GM12878 (cell line): Measurements from ENCODE around the gene YWHAG. TPM values are rescaled to one million over a fixed set of nuclear protein-coding genes. Genes with fewer than 3 reads are reported as not detected.
A peak's percentile ranks its signal among the peaks of the same experiment; 100 is the strongest.
"Not testable (repeated sequence)": the region's sequence is repeated elsewhere in the genome, so short reads cannot be mapped to it uniquely, and the experiment has no call there.

ENCODE experiments used
- ATAC-seq: fragments of 200-7000 bp; cut with Tn5 transposase; 3 replicates; pipeline ENCODE4 v1.9.1; 2020; ENCODE audit warnings: mild to moderate bottlenecking, moderate library complexity
- BruUV-seq: library from RNA; stranded (reverse); fragments of 400-500 nt; replicated peaks from 2 replicates; lab custom pipeline; 2021; lab: Mats Ljungman, UMichigan
- CTCF ChIA-PET: fragments of 300-600 bp; sonication (Branson Sonifier 250); formaldehyde crosslinking; extraction: SDS; loops from one replicate; lab custom pipeline; 2021; ENCODE audit warnings: inconsistent platforms; lab: Yijun Ruan, JAX
- POLR2A ChIA-PET: fragments of 350-600 bp; formaldehyde crosslinking; extraction: SDS; loops from one replicate; lab custom pipeline; 2021; ENCODE audit warnings: inconsistent platforms; lab: Charles Lee
- RAD21 ChIA-PET: fragments of 300-600 bp; sonication (Branson Sonifier 250); formaldehyde crosslinking; loops from one replicate; lab custom pipeline; 2023; ENCODE audit warnings: antibody characterized with exemption; ENCODE audit not compliant: unreplicated experiment; lab: Charles Lee
- SMC1A ChIA-PET: fragments of 300-600 bp; sonication (Branson Sonifier 250); formaldehyde crosslinking; loops from one replicate; lab custom pipeline; 2023; ENCODE audit not compliant: unreplicated experiment, uncharacterized antibody; lab: Charles Lee
- DNase-seq: peaks from one replicate; pipeline ENCODE4 v3.0.0-alpha.2; 2011; ENCODE audit warnings: low read depth, low spot score
- FAIRE-seq: peaks from 3 replicates; lab custom pipeline; 2011; peaks lifted over from hg19 to GRCh38; lab: Jason Lieb, UNC
- H2AFZ ChIP-seq: 2 replicates; pipeline ENCODE4 v1.6.0; 2011; ENCODE audit warnings: low read depth, low read length, control low read depth; ENCODE audit not compliant: control insufficient read depth
- H3K27ac ChIP-seq: 2 replicates; pipeline ENCODE4 v1.5.1; 2011; ENCODE audit warnings: control low read depth; ENCODE audit not compliant: control insufficient read depth, insufficient read depth
- H3K27me3 ChIP-seq, 2 experiments: replicated peaks in 1 of 2; 2 replicates each; pipeline versions ENCODE4 v1.6.0 to v1.6.1; 2011; ENCODE audit warnings: low read length in 1 of 2; ENCODE audit not compliant: control insufficient read depth in 2 of 2, insufficient read depth in 2 of 2
- H3K36me3 ChIP-seq, 2 experiments: 2 replicates each; pipeline ENCODE4 v1.5.1; 2011; ENCODE audit warnings: low read length in 1 of 2; ENCODE audit not compliant: control insufficient read depth in 2 of 2, insufficient read depth in 2 of 2
- H3K4me1 ChIP-seq: 2 replicates; pipeline ENCODE4 v1.6.1; 2011; ENCODE audit warnings: mild to moderate bottlenecking, low read length, moderate library complexity, mixed read lengths; ENCODE audit not compliant: control insufficient read depth, insufficient read depth
- H3K4me2 ChIP-seq: 2 replicates; pipeline ENCODE4 v1.6.0; 2011; ENCODE audit warnings: control low read depth; ENCODE audit not compliant: control insufficient read depth, insufficient read depth
- H3K4me3 ChIP-seq: fragments of 200-600 bp; sonication (generic); 2 replicates; pipeline ENCODE4 v1.5.1; 2016
- H3K79me2 ChIP-seq: 2 replicates; pipeline ENCODE4 v1.6.0; 2011; ENCODE audit warnings: low read length; ENCODE audit not compliant: control insufficient read depth, insufficient read depth
- H3K9ac ChIP-seq: 2 replicates; pipeline ENCODE4 v1.8.0; 2011; ENCODE audit warnings: low read length, control low read depth, mixed read lengths; ENCODE audit not compliant: control insufficient read depth, insufficient read depth
- H3K9me3 ChIP-seq: replicated peaks from 3 replicates; pipeline ENCODE4 v1.5.1; 2011; ENCODE audit warnings: mild to moderate bottlenecking, low read length; ENCODE audit not compliant: control insufficient read depth, insufficient read depth
- H4K20me1 ChIP-seq: 2 replicates; pipeline ENCODE4 v1.6.0; 2011; ENCODE audit not compliant: control insufficient read depth, insufficient read depth
- FOXK2 ChIP-seq: fragments of 450-650 bp; IDR thresholded peaks from 2 replicates; pipeline ENCODE4 v1.6.1; 2017; ENCODE audit warnings: mild to moderate bottlenecking, moderate library complexity
- NFYB ChIP-seq: IDR thresholded peaks from 2 replicates; pipeline ENCODE4 v1.6.1; 2011; ENCODE audit warnings: low read depth, mild to moderate bottlenecking, low read length, improper control_type of control experiment, moderate library complexity; ENCODE audit not compliant: insufficient read depth
- POLR2A ChIP-seq: IDR thresholded peaks from 2 replicates; pipeline ENCODE4 v1.6.1; 2011; ENCODE audit warnings: low read depth, mild to moderate bottlenecking, low read length
- POLR2AphosphoS2 ChIP-seq: IDR thresholded peaks from 2 replicates; pipeline ENCODE4 v1.6.1; 2011; ENCODE audit warnings: low read depth, mild to moderate bottlenecking, low read length, improper control_type of control experiment, moderate library complexity
- ZNF622 ChIP-seq: fragments of 450-650 bp; IDR thresholded peaks from 2 replicates; pipeline ENCODE4 v1.6.1; 2017; ENCODE audit warnings: mild to moderate bottlenecking, inconsistent platforms
- WGBS: methylation state at CpG from one replicate; pipeline ENCODE4 v1.1.6; 2016; ENCODE audit warnings: low lambda C conversion rate; ENCODE audit not compliant: insufficient replicate concordance, insufficient coverage; ENCODE audit errors: missing lambda C conversion rate; 5-methylcytosine and 5-hydroxymethylcytosine counted together
- in situ Hi-C: fragments of 300-500 bp; cut with MboI; formaldehyde crosslinking; loops from 9 replicates; pipeline ENCODE4 v1.14.3; 2018; ENCODE audit warnings: mixed read lengths
- intact Hi-C: fragments of 100-400 bp; cut with micrococcal nuclease; formaldehyde crosslinking; loops from one replicate; pipeline ENCODE4 v1.14.2; 2022; ENCODE audit not compliant: unreplicated experiment
- polyA plus RNA-seq, 11 experiments: library from polyadenylated mRNA; depleted of rRNA in 4 of 11; unstranded in 6 of 11; stranded (reverse) in 5 of 11; fragments of >200 nt; fragmentation: Nextera tagmentation in 4 of 11; fragmentation: Illumina TruSeq in 1 of 11; extraction: Ambion mirVana in 4 of 11; extraction: Trizol in 1 of 11; gene quantifications; 1 replicate in 1 of 11; 2 replicates in 10 of 11; pipeline versions ENCODE4 v1.2.1 to v1.2.3, GENCODE V29; 2011 to 2016; ENCODE audit warnings: inconsistent platforms in 2 of 11, missing spikeins in 2 of 11, low read depth in 1 of 11
- total RNA-seq, 4 experiments: library from RNA; depleted of rRNA in 3 of 4; stranded (reverse); fragments of >200 nt in 3 of 4; fragmentation: Illumina TruSeq in 1 of 4; extraction: Trizol in 1 of 4; gene quantifications; 2 replicates each; pipeline versions ENCODE4 v1.2.1 to v1.2.3, GENCODE V29; 2013 to 2021

The YWHAG gene
- total and polyA plus RNA-seq, 10 of the 15 experiments (the other 5 are each of a cell fraction or from before 2014, with no cell fraction given), result 20.2 to 157 (median 41.3) TPM

DNA sequence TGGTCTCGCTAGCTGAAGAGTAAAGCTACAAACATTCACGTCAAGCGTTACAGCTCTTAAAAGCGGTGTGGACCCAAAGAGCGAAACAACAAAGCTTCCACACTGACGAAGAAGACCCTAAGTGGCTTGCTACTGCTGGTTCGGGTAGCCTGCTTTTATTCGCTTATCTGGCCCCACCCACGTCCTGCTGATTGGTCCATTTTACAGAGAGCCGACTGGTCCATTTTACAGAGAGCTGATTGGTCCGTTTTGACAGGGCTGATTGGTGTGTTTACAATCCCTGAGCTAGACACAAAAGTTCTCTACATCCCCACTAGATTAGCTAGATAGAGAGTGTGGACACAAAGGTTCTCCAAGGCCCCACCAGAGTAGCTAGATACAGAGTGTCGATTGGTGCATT is 49.9 kb downstream of the YWHAG start:
- intact Hi-C loops, H3K79me2 ChIP-seq, ATAC-seq, H3K9me3 ChIP-seq, DNase-seq, H3K4me1 ChIP-seq, H3K36me3 ChIP-seq, FAIRE-seq, H2AFZ ChIP-seq, H3K4me3 ChIP-seq, H3K27ac ChIP-seq, H3K9ac ChIP-seq, in situ Hi-C loops, H3K27me3 ChIP-seq, BruUV-seq, H3K4me2 ChIP-seq, H4K20me1 ChIP-seq: not testable (repeated sequence)
- ChIA-PET SMC1A (interaction anchor here (1.1 kb wide), 1 partner anchor 10 kb away, joined by 5 read pairs; no protein-coding TSS in a partner anchor), POLR2A (interaction anchor here (0.8 kb wide), 1 partner anchor 13 kb away, joined by 3 read pairs; no protein-coding TSS in a partner anchor), RAD21 (interaction anchor here (1.8 kb wide), 1 partner anchor 46 kb away, joined by 4 read pairs; no protein-coding TSS in a partner anchor), CTCF (interaction anchor here (1.3 to 1.4 kb wide), 2 partner anchors 16 to 40 kb away, joined by 4 to 5 read pairs; no protein-coding TSS in a partner anchor)
- 78% methylated on average over 12 of the region's 12 CpGs for WGBS
- TF ChIP-seq NFYB, result peak; percentile 74; the same call in 1 of the 2 replicates

- WGBS, result 91% methylated on average over 10 of the region's 10 CpGs
- BruUV-seq, result no TSS peak
- RAD21 ChIA-PET, result interaction anchor here (1.0 to 1.5 kb wide), 3 partner anchors 9 to 13 kb away, joined by 3 to 5 read pairs (median 4); no protein-coding TSS in a partner anchor
- Histone ChIP-seq H3K4me3 (no peak overlapping the region), H3K79me2 (peaks cover 1% of the 10 kb centered on the region; the same call in 1 of the 2 replicates), H3K27me3 (no peaks in the 10 kb centered on the region), H3K27ac (no peak overlapping the region), H3K4me2 (no peak overlapping the region), H3K9ac (no peak overlapping the region), H4K20me1 (no peaks in the 10 kb centered on the region), H2AFZ (no peak overlapping the region), H3K36me3 (no peaks in the 10 kb centered on the region; a peak in 1 of 4 replicates), H3K4me1 (peaks cover 3% of the 10 kb centered on the region), H3K9me3 (no peaks in the 10 kb centered on the region)
- in situ Hi-C loops (no loop called here), intact Hi-C loops (no loop called here)
- no peak for FAIRE-seq
- SMC1A ChIA-PET, result no interaction called here
- TF ChIP-seq POLR2A (peak; percentile 45; the same call in 1 of the 2 replicates), POLR2AphosphoS2 (peak; percentile 52; the same call in 1 of the 2 replicates), FOXK2 (no peak), ZNF622 (no peak)
- CTCF ChIA-PET, result interaction anchor here (0.6 to 4.1 kb wide), 4 partner anchors 9 to 56 kb away, joined by 3 to 25 read pairs (median 10); no protein-coding TSS in a partner anchor
- DNase-seq, result no peak
- ATAC-seq, result no peak
- POLR2A ChIA-PET, result interaction anchor here (0.9 to 1.1 kb wide), 2 partner anchors 8 to 12 kb away, joined by 3 to 4 read pairs; no protein-coding TSS in a partner anchor
These were observed 53.9 kb downstream of the YWHAG start for GRCh38 chr7:76304888-76305375.
